Bronchial epithelial cell (primary cell): Measurements from ENCODE around the gene SGSH. TPM values are rescaled to one million over a fixed set of nuclear protein-coding genes. Genes with fewer than 3 reads are reported as not detected.

Source experiments
- DNase-seq: peaks from one replicate; pipeline ENCODE4 v3.0.0-alpha.2; 2010; ENCODE audit warnings: low read depth
- FAIRE-seq: peaks from 2 replicates; lab custom pipeline; 2011; peaks lifted over from hg19 to GRCh38; lab: Jason Lieb, UNC
- H3K27me3 ChIP-seq: 2 replicates; pipeline ENCODE4 v1.5.1; 2011; ENCODE audit warnings: low read length; ENCODE audit not compliant: control insufficient read depth, insufficient read depth
- H3K36me3 ChIP-seq: 2 replicates; pipeline ENCODE4 v1.5.1; 2011; ENCODE audit warnings: low read length; ENCODE audit not compliant: control insufficient read depth, insufficient read depth
- H3K4me3 ChIP-seq: 2 replicates; pipeline ENCODE4 v1.5.1; 2011; ENCODE audit warnings: mild to moderate bottlenecking, low read depth, low read length, control low read depth
- total RNA-seq: library from RNA; depleted of rRNA; stranded (reverse); fragments of >200 nt; gene quantifications from 2 replicates; pipeline ENCODE4 v1.2.1, GENCODE V29; 2014
- TF ChIP-seq, protein P1 (sequence below): IDR thresholded peaks from 2 replicates; pipeline ENCODE4 v1.5.1; 2011; ENCODE audit warnings: mild to moderate bottlenecking, moderate library complexity, low read length, control low read depth, inconsistent platforms; ENCODE audit not compliant: insufficient read depth, severe bottlenecking

The SGSH gene
- total RNA-seq, 1 donor from 2014 or later: 6.1 TPM

GRCh38 chr17:80248894-80249710 is 29.0 kb upstream of the SGSH start:
- no peak for DNase-seq
- TF ChIP-seq, protein P1, sequence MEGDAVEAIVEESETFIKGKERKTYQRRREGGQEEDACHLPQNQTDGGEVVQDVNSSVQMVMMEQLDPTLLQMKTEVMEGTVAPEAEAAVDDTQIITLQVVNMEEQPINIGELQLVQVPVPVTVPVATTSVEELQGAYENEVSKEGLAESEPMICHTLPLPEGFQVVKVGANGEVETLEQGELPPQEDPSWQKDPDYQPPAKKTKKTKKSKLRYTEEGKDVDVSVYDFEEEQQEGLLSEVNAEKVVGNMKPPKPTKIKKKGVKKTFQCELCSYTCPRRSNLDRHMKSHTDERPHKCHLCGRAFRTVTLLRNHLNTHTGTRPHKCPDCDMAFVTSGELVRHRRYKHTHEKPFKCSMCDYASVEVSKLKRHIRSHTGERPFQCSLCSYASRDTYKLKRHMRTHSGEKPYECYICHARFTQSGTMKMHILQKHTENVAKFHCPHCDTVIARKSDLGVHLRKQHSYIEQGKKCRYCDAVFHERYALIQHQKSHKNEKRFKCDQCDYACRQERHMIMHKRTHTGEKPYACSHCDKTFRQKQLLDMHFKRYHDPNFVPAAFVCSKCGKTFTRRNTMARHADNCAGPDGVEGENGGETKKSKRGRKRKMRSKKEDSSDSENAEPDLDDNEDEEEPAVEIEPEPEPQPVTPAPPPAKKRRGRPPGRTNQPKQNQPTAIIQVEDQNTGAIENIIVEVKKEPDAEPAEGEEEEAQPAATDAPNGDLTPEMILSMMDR: no peak
- FAIRE-seq: no peak
- Histone ChIP-seq H3K4me3 (no peak overlapping the region), H3K27me3 (no peaks in the 10 kb centered on the region), H3K36me3 (no peaks in the 10 kb centered on the region)

- DNase-seq (no peak), FAIRE-seq (no peak)
- no peaks in the 10 kb centered on the region for H3K27me3 ChIP-seq
- H3K4me3 ChIP-seq: no peak overlapping the region
- TF ChIP-seq, protein P1: no peak
- H3K36me3 ChIP-seq: no peaks in the 10 kb centered on the region
These were observed 28.1 kb upstream of the SGSH start for GRCh38 chr17:80248001-80248893.

DNA sequence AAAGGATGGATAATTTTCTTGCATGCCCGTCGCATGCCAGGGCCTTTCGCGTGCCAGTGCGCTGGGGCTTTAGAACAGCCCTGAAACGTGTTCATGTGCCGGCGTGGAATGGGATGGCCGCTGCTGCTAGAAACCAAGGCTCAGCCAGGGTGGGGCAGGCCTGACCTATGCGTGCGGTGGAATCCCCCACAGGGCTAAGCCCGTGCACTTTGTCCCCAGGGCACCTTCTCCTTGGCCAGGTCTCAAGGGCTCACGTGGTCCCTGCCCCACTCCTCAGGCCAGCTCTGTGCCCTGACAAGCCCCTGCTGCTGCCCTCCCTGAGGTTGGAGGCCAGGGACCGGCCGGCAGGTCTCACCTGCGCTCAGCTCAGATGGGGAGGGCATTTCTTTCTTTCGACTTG is 27.4 kb upstream of the SGSH start:
- H3K36me3 ChIP-seq: no peaks in the 10 kb centered on the region
- H3K4me3 ChIP-seq: no peak overlapping the region
- TF ChIP-seq, protein P1: no peak
- DNase-seq (no peak), FAIRE-seq (no peak)
- no peaks in the 10 kb centered on the region for H3K27me3 ChIP-seq

- H3K27me3 ChIP-seq: no peaks in the 10 kb centered on the region
- no peak overlapping the region for H3K4me3 ChIP-seq
- no peak for DNase-seq
- no peak for FAIRE-seq
- TF ChIP-seq, protein P1: no peak
- no peaks in the 10 kb centered on the region for H3K36me3 ChIP-seq
These were observed 26.6 kb upstream of the SGSH start for GRCh38 chr17:80246726-80247125.

DNA sequence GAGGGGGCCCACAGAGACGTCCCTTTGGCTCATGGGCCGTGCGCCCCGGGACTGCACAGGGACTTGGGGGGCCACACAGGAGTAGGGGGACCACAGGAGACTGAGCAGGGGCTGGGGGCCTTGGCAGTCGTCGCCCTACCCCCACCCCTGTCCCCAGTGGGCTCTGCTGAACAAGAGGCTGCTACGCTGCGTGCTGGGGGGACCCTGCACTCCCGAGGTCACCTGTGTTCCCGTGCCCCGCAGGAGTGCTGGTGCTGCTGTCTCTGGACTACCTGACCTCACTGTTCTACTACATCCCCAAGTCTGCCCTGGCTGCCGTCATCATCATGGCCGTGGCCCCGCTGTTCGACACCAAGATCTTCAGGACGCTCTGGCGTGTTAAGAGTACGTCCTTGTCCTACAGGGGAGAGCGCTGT is 26.1 kb upstream of the SGSH start:
- DNase-seq: no peak
- Histone ChIP-seq H3K4me3 (no peak overlapping the region), H3K27me3 (no peaks in the 10 kb centered on the region), H3K36me3 (no peaks in the 10 kb centered on the region)
- TF ChIP-seq, protein P1: no peak
- FAIRE-seq: peak; percentile 76
